Right lobe of liver (tissue), 6 donors: Measurements from ENCODE around the gene NPNT. TPM values are rescaled to one million over a fixed set of nuclear protein-coding genes. Genes with fewer than 3 reads are reported as not detected.

Experiments used
- ATAC-seq, 4 donors: fragments of 200-7000 bp; cut with Tn5 transposase; one replicate each; pipeline ENCODE4 v1.9.1; 2020; ENCODE audit warnings: mild to moderate bottlenecking in 4 of 4, moderate library complexity in 4 of 4
- DNase-seq, 3 donors: peaks; one replicate each; pipeline ENCODE4 v3.0.0-alpha.2; 2020
- H3K27ac ChIP-seq, 3 donors: fragments of 200-600 bp; one replicate each; pipeline ENCODE4 v1.8.0; 2022
- H3K27me3 ChIP-seq, 2 donors: fragments of 200-600 bp; one replicate each; pipeline ENCODE4 v1.8.0; 2022
- H3K36me3 ChIP-seq, 4 donors: fragments of 200-600 bp; sonication (generic) in 1 of 4; one replicate each; pipeline versions ENCODE4 v1.5.1 to v1.8.0; 2017 to 2022; ENCODE audit warnings: control low read depth in 1 of 4
- H3K4me1 ChIP-seq, 4 donors: fragments of 200-600 bp; sonication (generic) in 1 of 4; one replicate each; pipeline versions ENCODE4 v1.5.1 to v1.8.0; 2017 to 2022; ENCODE audit warnings: control low read depth in 1 of 4
- H3K4me3 ChIP-seq, 3 donors: fragments of 200-600 bp; one replicate each; pipeline ENCODE4 v1.8.0; 2022
- H3K9me3 ChIP-seq, 4 donors: fragments of 200-600 bp; sonication (generic) in 1 of 4; one replicate each; pipeline versions ENCODE4 v1.5.1 to v1.8.0; 2017 to 2022; ENCODE audit warnings: control low read depth in 1 of 4
- CTCF ChIP-seq, 4 donors: fragments of 200-600 bp in 3 of 4; fragments of 450-650 bp in 1 of 4; IDR thresholded peaks; one replicate each; pipeline versions ENCODE4 v1.5.1 to v1.8.0; 2016 to 2022; ENCODE audit warnings: antibody characterized with exemption in 4 of 4, mild to moderate bottlenecking in 2 of 4
- POLR2A ChIP-seq: fragments of 450-650 bp; IDR thresholded peaks from one replicate; pipeline ENCODE4 v1.6.1; 2017; ENCODE audit warnings: antibody characterized with exemption, mild to moderate bottlenecking
- WGBS: methylation state at CpG from one replicate; pipeline ENCODE4 v1.1.6; 2018; ENCODE audit warnings: low coverage, low lambda C conversion rate; ENCODE audit not compliant: insufficient coverage; ENCODE audit errors: missing lambda C conversion rate; 5-methylcytosine and 5-hydroxymethylcytosine counted together
- intact Hi-C, 2 donors: fragments of 100-400 bp; cut with DNase I; formaldehyde crosslinking; loops; one replicate each; pipeline versions ENCODE4 v1.11.2 to v1.14.1; 2022
- total RNA-seq, 6 experiments: library from RNA; depleted of rRNA in 2 of 6; stranded (reverse); fragments of >200 nt in 2 of 6; fragmentation: NEBNext Ultra II Directional in 3 of 6; extraction: Animal tissue kit (Norgen Biotek cat#: 25700) in 3 of 6; gene quantifications; one replicate each; pipeline versions ENCODE4 v1.1.0 to v1.2.4, GENCODE V29; 2016 to 2023
- donor health status: DM: no; HTN: yes; CAD: no.
- donor health status: DM: no; HTN: no; CAD: no.
- donor health status: DM: no; HTN: no; CAD: no.
- donor health status: DM: no; HTN: yes; CAD: no.
- donor health status: DM: no; HTN: yes; CAD: no.

Gene NPNT
- total RNA-seq, 6 experiments from 2014 or later, result 0.71 to 1.7 (median 1.1) TPM

GRCh38 chr4:105934386-105934785 is 39.1 kb downstream of the NPNT start:
- Histone ChIP-seq H3K36me3 (no peaks in the 10 kb centered on the region), H3K27me3 (no peaks in the 10 kb centered on the region), H3K27ac (no peak overlapping the region), H3K4me3 (no peak overlapping the region), H3K4me1 (no peaks in the 10 kb centered on the region), H3K9me3 (no peaks in the 10 kb centered on the region)
- TF ChIP-seq POLR2A (no peak), CTCF (IDR thresholded peaks at IDR 0.05) (no peak)
- ATAC-seq (no peak), DNase-seq (no peak)
- 50% methylated on average over 1 of the region's 1 CpG for WGBS
- intact Hi-C loops, result no loop called here

GRCh38 chr4:105936901-105937300 is 41.6 kb downstream of the NPNT start:
- H3K27me3 ChIP-seq, result no peaks in the 10 kb centered on the region
- no peak overlapping the region for H3K27ac ChIP-seq
- DNase-seq (no peak), ATAC-seq (no peak)
- H3K4me1 ChIP-seq, result no peaks in the 10 kb centered on the region
- no peak for TF ChIP-seq CTCF (IDR thresholded peaks at IDR 0.05)
- TF ChIP-seq POLR2A, result no peak
- no peaks in the 10 kb centered on the region for H3K36me3 ChIP-seq
- intact Hi-C loops, result no loop called here
- no peak overlapping the region for H3K4me3 ChIP-seq
- H3K9me3 ChIP-seq, result no peaks in the 10 kb centered on the region
- 75% methylated on average over 7 of the region's 7 CpGs for WGBS

- DNase-seq, result no peak
- 100% methylated on average over 1 of the region's 1 CpG for whole genome bisulfite sequencing
- intact Hi-C loops, result no loop called here
- no peak for ATAC-seq
- no peaks in the 10 kb centered on the region for H3K4me1 ChIP-seq
- TF ChIP-seq POLR2A, result no peak
- no peak for TF ChIP-seq CTCF (IDR thresholded peaks at IDR 0.05)
- no peak overlapping the region for H3K27ac ChIP-seq
- no peaks in the 10 kb centered on the region for H3K27me3 ChIP-seq
- no peak overlapping the region for H3K4me3 ChIP-seq
- H3K9me3 ChIP-seq, result no peaks in the 10 kb centered on the region
- no peaks in the 10 kb centered on the region for H3K36me3 ChIP-seq
Measured at GRCh38 chr4:105937759-105938158, 42.5 kb downstream of the NPNT start.

GRCh38 chr4:105943234-105943633 is 48.0 kb downstream of the NPNT start:
- H3K36me3 ChIP-seq, result no peaks in the 10 kb centered on the region
- TF ChIP-seq POLR2A (no peak), CTCF (IDR thresholded peaks at IDR 0.05) (no peak)
- no peaks in the 10 kb centered on the region for H3K27me3 ChIP-seq
- no peak for DNase-seq
- no peak overlapping the region for H3K27ac ChIP-seq
- WGBS, result 53% methylated on average over 3 of the region's 3 CpGs
- no peak for ATAC-seq
- no peaks in the 10 kb centered on the region for H3K4me1 ChIP-seq
- H3K4me3 ChIP-seq, result no peak overlapping the region
- intact Hi-C loops, result no loop called here
- no peaks in the 10 kb centered on the region for H3K9me3 ChIP-seq

- intact Hi-C loops, result no loop called here
- Histone ChIP-seq H3K4me1 (no peaks in the 10 kb centered on the region), H3K27me3 (no peaks in the 10 kb centered on the region), H3K36me3 (no peaks in the 10 kb centered on the region), H3K27ac (no peak overlapping the region), H3K4me3 (no peak overlapping the region), H3K9me3 (no peaks in the 10 kb centered on the region)
- WGBS, result 64% methylated on average over 1 of the region's 1 CpG
- TF ChIP-seq POLR2A (no peak), CTCF (IDR thresholded peaks at IDR 0.05) (no peak)
- no peak for ATAC-seq
- no peak for DNase-seq
Measured at GRCh38 chr4:105944540-105944939, 49.3 kb downstream of the NPNT start.
